Lower leg skin (tissue), 4 donors: Measurements from ENCODE around the gene ATP5PD. TPM values are rescaled to one million over a fixed set of nuclear protein-coding genes. Genes with fewer than 3 reads are reported as not detected.
"Not testable (repeated sequence)": the region's sequence is repeated elsewhere in the genome, so short reads cannot be mapped to it uniquely, and the experiment has no call there.

Experiments
- DNase-seq, 2 donors: peaks; one replicate each; pipeline ENCODE4 v3.0.0-alpha.2; 2019; ENCODE audit warnings: low spot score in 2 of 2
- H3K4me3 ChIP-seq: fragments of 200-600 bp; sonication (generic); 2 replicates; pipeline ENCODE4 v1.5.1; 2017; ENCODE audit warnings: mild to moderate bottlenecking, low read depth; ENCODE audit not compliant: poor library complexity, severe bottlenecking
- CTCF ChIP-seq, 3 donors: fragments of 450-650 bp; IDR thresholded peaks; one replicate each; pipeline ENCODE4 v1.5.1; 2016; ENCODE audit warnings: antibody characterized with exemption in 3 of 3, mild to moderate bottlenecking in 3 of 3, moderate library complexity in 2 of 3
- POLR2A ChIP-seq, 2 donors: fragments of 450-650 bp; IDR thresholded peaks; one replicate each; pipeline ENCODE4 v1.6.1; 2016 to 2017; ENCODE audit warnings: antibody characterized with exemption in 2 of 2, mild to moderate bottlenecking in 1 of 2, moderate library complexity in 1 of 2
- WGBS, 2 donors: methylation state at CpG; one replicate each; pipeline ENCODE4 v1.1.5; 2018; 5-methylcytosine and 5-hydroxymethylcytosine counted together
- intact Hi-C: fragments of 100-400 bp; cut with DNase I; formaldehyde crosslinking; loops from one replicate; pipeline ENCODE4 v1.15.0; 2023; ENCODE audit warnings: low total_unique reads
- total RNA-seq, 4 donors: library from RNA; depleted of rRNA; stranded (reverse); fragments of >200 nt; gene quantifications; one replicate each; pipeline ENCODE4 v1.1.0, GENCODE V29; 2016

ATP5PD gene
- total RNA-seq, 4 donors from 2014 or later: 212 to 298 (median 249) TPM

GRCh38 chr17:75077496-75078283 is 30.9 kb upstream of the ATP5PD start:
- DNase-seq: no peak
- WGBS, 2 donors: 7 to 24% methylated on average over 13 to 43 of the region's 53 CpGs
- H3K4me3 ChIP-seq: no peak overlapping the region
- no peak for TF ChIP-seq POLR2A (IDR thresholded peaks at IDR 0.05)
- intact Hi-C loops: no loop called here

GRCh38 chr17:75077072-75077495 is 30.3 kb upstream of the ATP5PD start:
- intact Hi-C loops: no loop called here
- H3K4me3 ChIP-seq: no peak overlapping the region
- 58 to 64% methylated on average over 19 to 21 of the region's 30 CpGs for WGBS, 2 donors
- DNase-seq: no peak
- TF ChIP-seq CTCF (IDR thresholded peaks at IDR 0.05) (no peak), POLR2A (IDR thresholded peaks at IDR 0.05) (no peak)

GRCh38 chr17:75075597-75076336 is 29.0 kb upstream of the ATP5PD start:
- intact Hi-C loops: no loop called here
- WGBS, 2 donors: 48 to 51% methylated on average over 4 of the region's 4 CpGs
- no peak overlapping the region for H3K4me3 ChIP-seq
- no peak for DNase-seq
- TF ChIP-seq POLR2A (IDR thresholded peaks at IDR 0.05) (no peak), CTCF (IDR thresholded peaks at IDR 0.05) (no peak)

- intact Hi-C loops: no loop called here
- no peak for DNase-seq
- no peak for TF ChIP-seq POLR2A (IDR thresholded peaks at IDR 0.05)
- no peak for TF ChIP-seq CTCF (IDR thresholded peaks at IDR 0.05)
- WGBS, 2 donors: 75 to 87% methylated on average over 14 of the region's 14 CpGs
- no peak overlapping the region for H3K4me3 ChIP-seq
Observed at GRCh38 chr17:75074532-75074931, 27.8 kb upstream of the ATP5PD start.

- no peak overlapping the region for H3K4me3 ChIP-seq
- TF ChIP-seq CTCF (IDR thresholded peaks at IDR 0.05): no peak
- DNase-seq: no peak
- WGBS, 2 donors: 47 to 62% methylated on average over 5 of the region's 5 CpGs
- intact Hi-C loops: no loop called here
Observed at GRCh38 chr17:75073618-75074047, 26.9 kb upstream of the ATP5PD start.

- DNase-seq, intact Hi-C loops, H3K4me3 ChIP-seq: not testable (repeated sequence)
- 94 to 96% methylated on average over 5 of the region's 5 CpGs for WGBS, 2 donors
Observed at GRCh38 chr17:75072909-75073308, 26.1 kb upstream of the ATP5PD start.

GRCh38 chr17:75071478-75072271 is 24.9 kb upstream of the ATP5PD start:
- H3K4me3 ChIP-seq, DNase-seq, intact Hi-C loops: not testable (repeated sequence)
- 86 to 88% methylated on average over 8 of the region's 8 CpGs for WGBS, 2 donors
